Mammary epithelial cell (primary cell): ENCODE results near the gene APH1B.

Experiments used
- CTCF ChIP-seq, 2 donors: IDR thresholded peaks in 1 of 2; conservative IDR thresholded peaks in 1 of 2; 2 replicates each; pipeline ENCODE4 v1.5.1; 2011 to 2012; ENCODE audit warnings: inconsistent platforms in 2 of 2, low read length in 2 of 2, mild to moderate bottlenecking in 2 of 2, control low read depth in 1 of 2, low read depth in 1 of 2; ENCODE audit not compliant: insufficient read depth in 1 of 2; ENCODE audit errors: extremely low read depth in 1 of 2
- EZH2 ChIP-seq: IDR thresholded peaks from 2 replicates; pipeline ENCODE4 v1.6.1; 2012; ENCODE audit warnings: low read length, inconsistent platforms, borderline replicate concordance

GRCh38 chr15:63331456-63331855 lies 54.1 kb downstream of the APH1B start:
- TF ChIP-seq CTCF (conservative IDR thresholded peaks at IDR 0.05 in 1 of 2, IDR thresholded peaks at IDR 0.05 in 1 of 2; ENCODE audit: extremely low read depth in 1 of 2, insufficient read depth in 1 of 2, low read depth in 1 of 2, low read length in 2 of 2): no peak
- no peak for TF ChIP-seq EZH2
